Measurements from ENCODE around the gene DIPK1B. TPM values are rescaled to one million over a fixed set of nuclear protein-coding genes. Genes with fewer than 3 reads are reported as not detected.

Gene DIPK1B
- polyA plus RNA-seq, 3 donors: 0.10 TPM; not detected in 2

DNA sequence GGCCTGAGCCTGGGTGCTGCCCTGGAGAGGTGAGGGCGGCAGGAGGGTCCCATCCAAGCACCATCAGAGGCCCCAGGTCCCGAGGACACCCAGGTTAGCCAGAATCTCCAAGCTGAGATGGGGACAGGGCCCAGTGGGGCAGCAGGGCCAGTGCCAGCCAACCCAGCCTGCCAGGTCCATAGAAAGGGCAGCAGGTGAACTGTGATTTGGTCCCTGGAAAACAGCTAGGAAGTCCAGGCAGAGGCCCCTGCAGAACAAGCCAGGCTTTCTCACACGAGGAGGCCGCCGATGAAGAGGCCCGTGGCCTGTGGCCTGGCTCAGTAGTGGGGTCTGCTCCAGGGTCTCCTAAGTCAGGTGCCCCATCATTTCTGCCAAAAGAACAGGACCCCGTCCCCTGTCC is 27.2 kb upstream of the DIPK1B start:
- Histone ChIP-seq H3K4me1 (ENCODE audit: control insufficient read depth in 1 of 2, insufficient read depth in 2 of 2, low read length in 2 of 2) (peaks cover 33 to 52% of the 10 kb centered on the region in 2 donors), H3K4me2 (replicated peaks; ENCODE audit: extremely low read depth, low read length, poor library complexity, severe bottlenecking) (peak overlapping the region; percentile 98), H3K9me3 (replicated peaks in 1 of 2; ENCODE audit: control insufficient read depth in 1 of 2, insufficient read depth in 1 of 2, low read length in 2 of 2) (no peaks in the 10 kb centered on the region), H3K27me3 (ENCODE audit: control insufficient read depth in 2 of 2, insufficient read depth in 2 of 2, low read length in 2 of 2) (no peaks in the 10 kb centered on the region), H3K27ac (ENCODE audit: low read depth in 1 of 2, low read length in 2 of 2) (peak overlapping the region; percentile 89 to 92), H3K4me3 (replicated peaks in 1 of 3; ENCODE audit: low read depth in 2 of 3, low read length in 3 of 3) (peak overlapping the region in 1 of 3 experiments; percentile 97), H3K9ac (ENCODE audit: insufficient read depth, low read length, poor library complexity, severe bottlenecking) (peak overlapping the region; percentile 96), H3K36me3 (replicated peaks in 1 of 2; ENCODE audit: control insufficient read depth in 1 of 2, insufficient read depth in 2 of 2, low read length in 2 of 2) (peaks cover 0 to 13% of the 10 kb centered on the region in 2 donors), H3K79me2 (ENCODE audit: insufficient read depth, low read length) (peaks cover 66% of the 10 kb centered on the region), H4K20me1 (ENCODE audit: insufficient read depth, low read length) (peaks cover 51% of the 10 kb centered on the region), H2AFZ (ENCODE audit: insufficient read depth, low read depth, low read length, poor library complexity, severe bottlenecking) (no peak overlapping the region)
- 83% methylated on average over 3 of the region's 7 CpGs for WGBS (ENCODE audit: insufficient coverage)
- TF ChIP-seq, protein P1, sequence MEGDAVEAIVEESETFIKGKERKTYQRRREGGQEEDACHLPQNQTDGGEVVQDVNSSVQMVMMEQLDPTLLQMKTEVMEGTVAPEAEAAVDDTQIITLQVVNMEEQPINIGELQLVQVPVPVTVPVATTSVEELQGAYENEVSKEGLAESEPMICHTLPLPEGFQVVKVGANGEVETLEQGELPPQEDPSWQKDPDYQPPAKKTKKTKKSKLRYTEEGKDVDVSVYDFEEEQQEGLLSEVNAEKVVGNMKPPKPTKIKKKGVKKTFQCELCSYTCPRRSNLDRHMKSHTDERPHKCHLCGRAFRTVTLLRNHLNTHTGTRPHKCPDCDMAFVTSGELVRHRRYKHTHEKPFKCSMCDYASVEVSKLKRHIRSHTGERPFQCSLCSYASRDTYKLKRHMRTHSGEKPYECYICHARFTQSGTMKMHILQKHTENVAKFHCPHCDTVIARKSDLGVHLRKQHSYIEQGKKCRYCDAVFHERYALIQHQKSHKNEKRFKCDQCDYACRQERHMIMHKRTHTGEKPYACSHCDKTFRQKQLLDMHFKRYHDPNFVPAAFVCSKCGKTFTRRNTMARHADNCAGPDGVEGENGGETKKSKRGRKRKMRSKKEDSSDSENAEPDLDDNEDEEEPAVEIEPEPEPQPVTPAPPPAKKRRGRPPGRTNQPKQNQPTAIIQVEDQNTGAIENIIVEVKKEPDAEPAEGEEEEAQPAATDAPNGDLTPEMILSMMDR (IDR thresholded peaks at IDR 0.05): no peak
- no peak for DNase-seq
- Mint-ChIP-seq H3K36me3 (peaks cover 0 to 12% of the 10 kb centered on the region in 2 donors), H3K27ac (peak overlapping the region in 3 of 7 donors; percentile 13 to 88 (median 58)), H3K9me3 (peaks cover 0 to 3% (median 0%) of the 10 kb centered on the region in 7 donors), H3K4me3 (peak overlapping the region in 1 of 2 donors; percentile 12), H3K4me1 (peaks cover 33% of the 10 kb centered on the region), H3K27me3 (ENCODE audit: low read depth in 3 of 3) (no peaks in the 10 kb centered on the region)
- intact Hi-C loops (cut with micrococcal nuclease): loop anchor here (5.0 kb wide), 2 partner anchors 42 to 198 kb away; no protein-coding TSS in a partner anchor

DNA sequence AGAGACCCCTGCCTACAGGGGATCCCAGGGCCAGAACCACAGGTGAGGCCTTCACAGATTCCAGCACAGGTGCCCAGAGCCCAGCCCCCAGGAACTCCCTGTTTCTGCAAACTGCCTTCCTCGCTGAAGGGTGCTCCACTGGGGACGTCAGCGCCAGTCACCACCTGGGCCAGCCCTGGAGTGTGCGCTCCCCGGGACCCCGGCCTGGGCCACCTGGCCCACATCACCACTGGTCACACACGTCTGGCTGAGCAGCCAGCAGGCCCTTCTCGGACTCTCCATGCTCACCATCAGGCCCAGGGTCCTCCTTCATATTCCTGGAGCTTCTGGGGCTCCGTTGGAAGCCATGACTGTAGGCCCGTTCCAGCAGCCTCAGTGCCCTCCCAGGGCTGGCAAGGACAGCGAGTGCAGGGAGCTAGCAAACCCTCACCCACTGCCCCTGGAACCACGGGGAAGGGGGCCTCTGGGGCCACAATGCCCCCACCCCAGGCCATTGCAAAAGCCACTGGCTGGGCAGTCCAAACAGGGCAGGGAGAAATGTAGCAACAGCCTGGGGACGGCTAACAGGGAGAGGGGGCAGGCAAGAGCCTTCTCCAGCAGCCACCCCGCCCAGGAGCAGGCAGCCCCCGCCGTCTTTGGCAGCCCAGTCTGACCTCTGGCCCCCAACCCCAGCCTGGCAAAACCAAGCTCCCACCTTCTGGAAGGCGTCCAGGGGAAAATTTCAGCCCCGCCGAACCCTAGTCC is 26.4 kb upstream of the DIPK1B start:
- Histone ChIP-seq H2AFZ (ENCODE audit: insufficient read depth, low read depth, low read length, poor library complexity, severe bottlenecking) (peak overlapping the region; percentile 72), H3K36me3 (replicated peaks in 1 of 2; ENCODE audit: control insufficient read depth in 1 of 2, insufficient read depth in 2 of 2, low read length in 2 of 2) (peaks cover 0 to 13% of the 10 kb centered on the region in 2 donors)

More for the DNA sequence above, 26.4 kb upstream of the DIPK1B start:
- TF ChIP-seq, protein P1 (IDR thresholded peaks at IDR 0.05): no peak
- no peaks in the 10 kb centered on the region for H3K27me3 ChIP-seq (ENCODE audit: control insufficient read depth in 2 of 2, insufficient read depth in 2 of 2, low read length in 2 of 2)
- H3K79me2 ChIP-seq (ENCODE audit: insufficient read depth, low read length): peaks cover 59% of the 10 kb centered on the region
- Mint-ChIP-seq H3K9me3 (peaks cover 0 to 3% (median 0%) of the 10 kb centered on the region in 7 donors), H3K4me1 (peaks cover 29% of the 10 kb centered on the region), H3K27ac (peak overlapping the region; percentile 88 to 96 (median 93)), H3K4me3 (peak overlapping the region; percentile 93 to 98), H3K36me3 (peaks cover 0 to 12% of the 10 kb centered on the region in 2 donors), H3K27me3 (ENCODE audit: low read depth in 3 of 3) (no peaks in the 10 kb centered on the region)
- peak overlapping the region; percentile 98 for H3K4me2 ChIP-seq (replicated peaks; ENCODE audit: extremely low read depth, low read length, poor library complexity, severe bottlenecking)
- no peaks in the 10 kb centered on the region for H3K9me3 ChIP-seq (replicated peaks in 1 of 2; ENCODE audit: control insufficient read depth in 1 of 2, insufficient read depth in 1 of 2, low read length in 2 of 2)
- peaks cover 26 to 44% of the 10 kb centered on the region in 2 donors for H3K4me1 ChIP-seq (ENCODE audit: control insufficient read depth in 1 of 2, insufficient read depth in 2 of 2, low read length in 2 of 2)
- H3K27ac ChIP-seq (ENCODE audit: low read depth in 1 of 2, low read length in 2 of 2): peak overlapping the region; percentile 89 to 92
- intact Hi-C loops (cut with micrococcal nuclease): loop anchor here (5.0 kb wide), 2 partner anchors 41 to 199 kb away; no protein-coding TSS in a partner anchor
- H3K9ac ChIP-seq (ENCODE audit: insufficient read depth, low read length, poor library complexity, severe bottlenecking): peak overlapping the region; percentile 96
- peak in 2 of 3 donors; percentile 25 to 32 for DNase-seq
- H4K20me1 ChIP-seq (ENCODE audit: insufficient read depth, low read length): peaks cover 49% of the 10 kb centered on the region
- WGBS (ENCODE audit: insufficient coverage): 36% methylated on average over 16 of the region's 19 CpGs
- peak overlapping the region; percentile 78 to 97 (median 97) for H3K4me3 ChIP-seq (replicated peaks in 1 of 3; ENCODE audit: low read depth in 2 of 3, low read length in 3 of 3)

Measured in CD14-positive monocyte (primary cell).